ENCODE data around the gene TBC1D5.

GRCh38 chr3:17158941-17159682 lies 583.3 kb downstream of the TBC1D5 start:
- TF ChIP-seq CTCF (IDR thresholded peaks at IDR 0.05): no peak
- no peak for TF ChIP-seq POLR2A (IDR thresholded peaks at IDR 0.05)
